ENCODE data around the gene SRRD. TPM values are rescaled to one million over a fixed set of nuclear protein-coding genes. Genes with fewer than 3 reads are reported as not detected.

SRRD gene
- total and polyA plus RNA-seq, 2 of the 13 experiments (the other 11 are each of a cell fraction or from before 2014, with no cell fraction given) = 22.8 to 36.6 TPM

DNA sequence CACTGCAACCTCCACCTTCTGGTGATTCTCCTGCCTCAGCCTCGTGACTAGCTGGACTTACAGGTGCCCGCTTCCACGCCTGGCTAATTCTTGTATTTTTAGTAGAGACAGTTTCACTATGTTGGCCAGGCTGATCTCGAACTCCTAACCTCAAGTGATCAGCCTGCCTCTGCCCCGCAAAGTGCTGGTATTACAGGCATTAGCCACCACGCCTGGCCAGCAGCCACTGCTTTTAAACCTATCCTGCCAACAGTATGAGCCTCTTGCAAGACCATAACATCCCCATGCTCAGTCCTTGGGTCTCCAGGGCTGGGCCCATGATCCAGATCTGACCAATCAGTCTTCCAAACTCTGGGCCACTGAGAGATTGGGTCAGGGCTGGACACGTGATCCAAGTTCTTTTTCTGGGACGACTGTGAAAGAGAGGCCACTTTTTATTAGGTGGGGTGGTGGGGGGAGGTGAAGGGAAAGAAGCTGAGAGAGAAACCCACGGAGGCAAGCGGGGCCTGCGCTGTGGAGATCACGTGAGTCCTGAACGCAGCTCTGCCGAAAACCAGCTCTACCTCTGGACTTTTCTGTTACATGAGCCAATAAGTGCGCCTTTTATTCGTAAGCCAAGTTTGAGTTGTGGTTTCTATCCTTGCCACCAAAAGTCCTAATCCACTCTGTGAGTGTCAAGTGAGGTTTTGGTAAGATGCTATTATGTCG lies 36.7 kb upstream of the SRRD start:
- ChIA-PET POLR2A (no interaction called here), CTCF (ENCODE audit: low intra/inter-chr PET ratio, low total read pairs) (no interaction called here)
- Histone ChIP-seq H3K9me3 (ENCODE audit: low read length) (no peaks in the 10 kb centered on the region), H3K79me2 (ENCODE audit: insufficient read depth, low read length) (no peaks in the 10 kb centered on the region), H3K36me3 (replicated peaks in 1 of 2; ENCODE audit: control insufficient read depth in 1 of 2, insufficient read depth in 2 of 2, low read length in 2 of 2) (peaks cover 2 to 13% of the 10 kb centered on the region in 2 experiments; a peak in 4 of 5 replicates), H3K4me2 (ENCODE audit: low read depth, low read length) (no peak overlapping the region), H2AFZ (ENCODE audit: low read length) (no peak overlapping the region), H3K4me1 (ENCODE audit: insufficient read depth, low read length) (no peaks in the 10 kb centered on the region), H3K4me3 (replicated peaks in 1 of 3; ENCODE audit: insufficient read depth in 1 of 3, low read depth in 2 of 3, low read length in 3 of 3) (no peak overlapping the region), H3K9ac (ENCODE audit: insufficient read depth, low read depth, low read length) (no peak overlapping the region), H3K27me3 (ENCODE audit: control insufficient read depth in 1 of 2, insufficient read depth in 2 of 2, low read length in 2 of 2) (no peaks in the 10 kb centered on the region; a peak in 1 of 5 replicates), H3K27ac (ENCODE audit: extremely low read length, insufficient read depth, low read length) (no peak overlapping the region), H4K20me1 (ENCODE audit: insufficient read depth, low read length) (no peaks in the 10 kb centered on the region)
- DNase-seq (ENCODE audit: low spot score) (no peak), FAIRE-seq (no peak), ATAC-seq (no peak)
- intact Hi-C loops (cut with micrococcal nuclease; ENCODE audit: unreplicated experiment) (no loop called here), in situ Hi-C loops (cut with HindIII; ENCODE audit: extremely low pct_ligation_motif_present, low pct_unique_long_range_greater_than_20kb) (no loop called here)
- 79% methylated on average over 17 of the region's 17 CpGs for WGBS (ENCODE audit: low lambda C conversion rate)
- no TSS peak for BruUV-seq (replicated peaks)
- TF ChIP-seq, protein P1, sequence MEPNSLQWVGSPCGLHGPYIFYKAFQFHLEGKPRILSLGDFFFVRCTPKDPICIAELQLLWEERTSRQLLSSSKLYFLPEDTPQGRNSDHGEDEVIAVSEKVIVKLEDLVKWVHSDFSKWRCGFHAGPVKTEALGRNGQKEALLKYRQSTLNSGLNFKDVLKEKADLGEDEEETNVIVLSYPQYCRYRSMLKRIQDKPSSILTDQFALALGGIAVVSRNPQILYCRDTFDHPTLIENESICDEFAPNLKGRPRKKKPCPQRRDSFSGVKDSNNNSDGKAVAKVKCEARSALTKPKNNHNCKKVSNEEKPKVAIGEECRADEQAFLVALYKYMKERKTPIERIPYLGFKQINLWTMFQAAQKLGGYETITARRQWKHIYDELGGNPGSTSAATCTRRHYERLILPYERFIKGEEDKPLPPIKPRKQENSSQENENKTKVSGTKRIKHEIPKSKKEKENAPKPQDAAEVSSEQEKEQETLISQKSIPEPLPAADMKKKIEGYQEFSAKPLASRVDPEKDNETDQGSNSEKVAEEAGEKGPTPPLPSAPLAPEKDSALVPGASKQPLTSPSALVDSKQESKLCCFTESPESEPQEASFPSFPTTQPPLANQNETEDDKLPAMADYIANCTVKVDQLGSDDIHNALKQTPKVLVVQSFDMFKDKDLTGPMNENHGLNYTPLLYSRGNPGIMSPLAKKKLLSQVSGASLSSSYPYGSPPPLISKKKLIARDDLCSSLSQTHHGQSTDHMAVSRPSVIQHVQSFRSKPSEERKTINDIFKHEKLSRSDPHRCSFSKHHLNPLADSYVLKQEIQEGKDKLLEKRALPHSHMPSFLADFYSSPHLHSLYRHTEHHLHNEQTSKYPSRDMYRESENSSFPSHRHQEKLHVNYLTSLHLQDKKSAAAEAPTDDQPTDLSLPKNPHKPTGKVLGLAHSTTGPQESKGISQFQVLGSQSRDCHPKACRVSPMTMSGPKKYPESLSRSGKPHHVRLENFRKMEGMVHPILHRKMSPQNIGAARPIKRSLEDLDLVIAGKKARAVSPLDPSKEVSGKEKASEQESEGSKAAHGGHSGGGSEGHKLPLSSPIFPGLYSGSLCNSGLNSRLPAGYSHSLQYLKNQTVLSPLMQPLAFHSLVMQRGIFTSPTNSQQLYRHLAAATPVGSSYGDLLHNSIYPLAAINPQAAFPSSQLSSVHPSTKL (CRISPR knock-in tag; IDR thresholded peaks at IDR 0.05) = no peak

DNA sequence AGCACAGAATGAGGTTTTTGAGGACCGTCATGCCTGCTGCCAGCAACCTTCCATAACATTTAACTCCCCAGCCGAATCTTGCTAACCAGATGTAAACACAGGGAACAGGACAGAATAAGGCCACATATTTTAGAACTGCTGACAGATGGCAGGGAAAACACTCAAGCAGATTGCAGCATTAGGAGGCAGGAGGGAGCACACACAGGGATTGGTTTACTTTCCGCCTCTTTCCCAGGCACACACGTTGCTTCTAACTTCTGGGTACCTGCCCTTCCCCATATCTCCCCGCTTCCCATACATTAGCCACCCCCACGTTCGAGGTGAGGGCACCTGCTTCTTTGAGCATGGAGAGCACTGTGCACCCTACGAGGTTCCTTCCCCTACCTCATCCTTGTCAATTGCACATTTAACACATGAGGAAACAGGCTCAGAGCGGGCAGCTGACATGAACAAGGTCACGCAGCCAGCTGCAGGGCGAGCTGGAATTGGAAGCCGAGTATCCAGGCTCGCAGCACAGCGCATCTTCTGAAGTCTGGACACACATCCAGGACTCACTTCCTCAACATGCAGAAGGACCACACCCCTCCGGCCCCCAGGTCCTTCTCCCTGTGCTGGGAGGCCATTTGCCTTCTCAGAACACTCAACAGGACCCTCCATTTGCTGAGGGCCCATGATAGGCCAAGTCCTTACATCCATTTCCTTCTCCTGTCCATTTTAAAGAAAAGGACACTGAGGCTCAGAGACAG lies 35.9 kb upstream of the SRRD start:
- in situ Hi-C loops (cut with HindIII; ENCODE audit: extremely low pct_ligation_motif_present, low pct_unique_long_range_greater_than_20kb) = no loop called here
- no peak overlapping the region for H3K9ac ChIP-seq (ENCODE audit: insufficient read depth, low read depth, low read length)
- FAIRE-seq (no peak), DNase-seq (ENCODE audit: low spot score) (no peak), ATAC-seq (no peak)
- H4K20me1 ChIP-seq (ENCODE audit: insufficient read depth, low read length) = no peaks in the 10 kb centered on the region
- H3K36me3 ChIP-seq (replicated peaks in 1 of 2; ENCODE audit: control insufficient read depth in 1 of 2, insufficient read depth in 2 of 2, low read length in 2 of 2) = peaks cover 3 to 17% of the 10 kb centered on the region in 2 experiments
- H3K79me2 ChIP-seq (ENCODE audit: insufficient read depth, low read length) = no peaks in the 10 kb centered on the region
- H3K4me1 ChIP-seq (ENCODE audit: insufficient read depth, low read length) = no peaks in the 10 kb centered on the region
- H3K4me2 ChIP-seq (ENCODE audit: low read depth, low read length) = no peak overlapping the region
- H3K27ac ChIP-seq (ENCODE audit: extremely low read length, insufficient read depth, low read length) = no peak overlapping the region
- ChIA-PET POLR2A (no interaction called here), CTCF (ENCODE audit: low intra/inter-chr PET ratio, low total read pairs) (no interaction called here)
- H2AFZ ChIP-seq (ENCODE audit: low read length) = no peak overlapping the region
- H3K27me3 ChIP-seq (ENCODE audit: control insufficient read depth in 1 of 2, insufficient read depth in 2 of 2, low read length in 2 of 2) = no peaks in the 10 kb centered on the region
- no TSS peak for BruUV-seq (replicated peaks)
- intact Hi-C loops (cut with micrococcal nuclease; ENCODE audit: unreplicated experiment) = no loop called here
- no peaks in the 10 kb centered on the region for H3K9me3 ChIP-seq (ENCODE audit: low read length)
- 70% methylated on average over 15 of the region's 15 CpGs for WGBS (ENCODE audit: low lambda C conversion rate)
- no peak overlapping the region for H3K4me3 ChIP-seq (replicated peaks in 1 of 3; ENCODE audit: insufficient read depth in 1 of 3, low read depth in 2 of 3, low read length in 3 of 3)
- TF ChIP-seq, protein P2, sequence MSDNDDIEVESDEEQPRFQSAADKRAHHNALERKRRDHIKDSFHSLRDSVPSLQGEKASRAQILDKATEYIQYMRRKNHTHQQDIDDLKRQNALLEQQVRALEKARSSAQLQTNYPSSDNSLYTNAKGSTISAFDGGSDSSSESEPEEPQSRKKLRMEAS (IDR thresholded peaks at IDR 0.05) = no peak
- TF ChIP-seq, protein P3, sequence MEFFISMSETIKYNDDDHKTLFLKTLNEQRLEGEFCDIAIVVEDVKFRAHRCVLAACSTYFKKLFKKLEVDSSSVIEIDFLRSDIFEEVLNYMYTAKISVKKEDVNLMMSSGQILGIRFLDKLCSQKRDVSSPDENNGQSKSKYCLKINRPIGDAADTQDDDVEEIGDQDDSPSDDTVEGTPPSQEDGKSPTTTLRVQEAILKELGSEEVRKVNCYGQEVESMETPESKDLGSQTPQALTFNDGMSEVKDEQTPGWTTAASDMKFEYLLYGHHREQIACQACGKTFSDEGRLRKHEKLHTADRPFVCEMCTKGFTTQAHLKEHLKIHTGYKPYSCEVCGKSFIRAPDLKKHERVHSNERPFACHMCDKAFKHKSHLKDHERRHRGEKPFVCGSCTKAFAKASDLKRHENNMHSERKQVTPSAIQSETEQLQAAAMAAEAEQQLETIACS (CRISPR knock-in tag; IDR thresholded peaks at IDR 0.05) = no peak
- TF ChIP-seq, protein P4, sequence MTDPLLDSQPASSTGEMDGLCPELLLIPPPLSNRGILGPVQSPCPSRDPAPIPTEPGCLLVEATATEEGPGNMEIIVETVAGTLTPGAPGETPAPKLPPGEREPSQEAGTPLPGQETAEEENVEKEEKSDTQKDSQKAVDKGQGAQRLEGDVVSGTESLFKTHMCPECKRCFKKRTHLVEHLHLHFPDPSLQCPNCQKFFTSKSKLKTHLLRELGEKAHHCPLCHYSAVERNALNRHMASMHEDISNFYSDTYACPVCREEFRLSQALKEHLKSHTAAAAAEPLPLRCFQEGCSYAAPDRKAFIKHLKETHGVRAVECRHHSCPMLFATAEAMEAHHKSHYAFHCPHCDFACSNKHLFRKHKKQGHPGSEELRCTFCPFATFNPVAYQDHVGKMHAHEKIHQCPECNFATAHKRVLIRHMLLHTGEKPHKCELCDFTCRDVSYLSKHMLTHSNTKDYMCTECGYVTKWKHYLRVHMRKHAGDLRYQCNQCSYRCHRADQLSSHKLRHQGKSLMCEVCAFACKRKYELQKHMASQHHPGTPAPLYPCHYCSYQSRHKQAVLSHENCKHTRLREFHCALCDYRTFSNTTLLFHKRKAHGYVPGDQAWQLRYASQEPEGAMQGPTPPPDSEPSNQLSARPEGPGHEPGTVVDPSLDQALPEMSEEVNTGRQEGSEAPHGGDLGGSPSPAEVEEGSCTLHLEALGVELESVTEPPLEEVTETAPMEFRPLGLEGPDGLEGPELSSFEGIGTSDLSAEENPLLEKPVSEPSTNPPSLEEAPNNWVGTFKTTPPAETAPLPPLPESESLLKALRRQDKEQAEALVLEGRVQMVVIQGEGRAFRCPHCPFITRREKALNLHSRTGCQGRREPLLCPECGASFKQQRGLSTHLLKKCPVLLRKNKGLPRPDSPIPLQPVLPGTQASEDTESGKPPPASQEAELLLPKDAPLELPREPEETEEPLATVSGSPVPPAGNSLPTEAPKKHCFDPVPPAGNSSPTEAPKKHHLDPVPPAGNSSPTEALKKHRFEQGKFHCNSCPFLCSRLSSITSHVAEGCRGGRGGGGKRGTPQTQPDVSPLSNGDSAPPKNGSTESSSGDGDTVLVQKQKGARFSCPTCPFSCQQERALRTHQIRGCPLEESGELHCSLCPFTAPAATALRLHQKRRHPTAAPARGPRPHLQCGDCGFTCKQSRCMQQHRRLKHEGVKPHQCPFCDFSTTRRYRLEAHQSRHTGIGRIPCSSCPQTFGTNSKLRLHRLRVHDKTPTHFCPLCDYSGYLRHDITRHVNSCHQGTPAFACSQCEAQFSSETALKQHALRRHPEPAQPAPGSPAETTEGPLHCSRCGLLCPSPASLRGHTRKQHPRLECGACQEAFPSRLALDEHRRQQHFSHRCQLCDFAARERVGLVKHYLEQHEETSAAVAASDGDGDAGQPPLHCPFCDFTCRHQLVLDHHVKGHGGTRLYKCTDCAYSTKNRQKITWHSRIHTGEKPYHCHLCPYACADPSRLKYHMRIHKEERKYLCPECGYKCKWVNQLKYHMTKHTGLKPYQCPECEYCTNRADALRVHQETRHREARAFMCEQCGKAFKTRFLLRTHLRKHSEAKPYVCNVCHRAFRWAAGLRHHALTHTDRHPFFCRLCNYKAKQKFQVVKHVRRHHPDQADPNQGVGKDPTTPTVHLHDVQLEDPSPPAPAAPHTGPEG (CRISPR knock-in tag; IDR thresholded peaks at IDR 0.05) = no peak
